Natural killer cell (primary cell): Measurements from ENCODE around the gene SERTAD2. TPM values are rescaled to one million over a fixed set of nuclear protein-coding genes. Genes with fewer than 3 reads are reported as not detected.

Source experiments
- ATAC-seq, 3 donors: fragments of 150-1000 bp in 2 of 3; fragments of 200-7000 bp in 1 of 3; cut with Tn5 transposase; 1 replicate in 1 of 3; 2 replicates in 2 of 3; pipeline ENCODE4 v1.10.0; 2021; ENCODE audit warnings: mild to moderate bottlenecking in 2 of 3, moderate library complexity in 2 of 3
- DNase-seq, 2 donors: peaks; one replicate each; pipeline versions ENCODE4 v3.0.0 to v3.0.0-alpha.2; 2013 to 2021; ENCODE audit warnings: mixed read lengths in 1 of 2
- H3K27ac ChIP-seq: one replicate; pipeline ENCODE4 v1.5.1; 2013; ENCODE audit warnings: mild to moderate bottlenecking, low read length
- H3K27me3 ChIP-seq: one replicate; pipeline ENCODE4 v1.6.1; 2013; ENCODE audit warnings: low read length; ENCODE audit not compliant: control insufficient read depth, insufficient read depth
- H3K36me3 ChIP-seq: one replicate; pipeline ENCODE4 v1.6.1; 2013; ENCODE audit warnings: low read length; ENCODE audit not compliant: control insufficient read depth, insufficient read depth
- H3K4me1 ChIP-seq: one replicate; pipeline ENCODE4 v1.6.1; 2013; ENCODE audit warnings: low read length; ENCODE audit not compliant: control insufficient read depth, insufficient read depth
- H3K4me3 ChIP-seq: one replicate; pipeline ENCODE4 v1.5.1; 2013; ENCODE audit warnings: low read length
- H3K9me3 ChIP-seq: one replicate; pipeline ENCODE4 v1.6.1; 2013; ENCODE audit warnings: low read length; ENCODE audit not compliant: control insufficient read depth, insufficient read depth
- H3K27ac Mint-ChIP-seq, 2 donors: one replicate each; pipeline ENCODE4 v1.8.0; 2022; ENCODE audit warnings: mild to moderate bottlenecking in 2 of 2, mixed read lengths in 2 of 2, moderate library complexity in 1 of 2
- H3K27me3 Mint-ChIP-seq, 2 donors: one replicate each; pipeline ENCODE4 v1.8.0; 2022; ENCODE audit warnings: low read depth in 2 of 2, mixed read lengths in 2 of 2
- H3K36me3 Mint-ChIP-seq: one replicate; pipeline ENCODE4 v1.8.0; 2022; ENCODE audit warnings: mixed read lengths
- H3K4me1 Mint-ChIP-seq, 2 donors: one replicate each; pipeline ENCODE4 v1.8.0; 2022; ENCODE audit warnings: mixed read lengths in 2 of 2
- H3K4me3 Mint-ChIP-seq: one replicate; pipeline ENCODE4 v1.8.0; 2022; ENCODE audit warnings: mild to moderate bottlenecking, moderate library complexity, mixed read lengths
- H3K9me3 Mint-ChIP-seq, 2 donors: one replicate each; pipeline ENCODE4 v1.8.0; 2022; ENCODE audit warnings: mixed read lengths in 2 of 2
- CTCF ChIP-seq: fragments of 200-600 bp; IDR thresholded peaks from one replicate; pipeline ENCODE4 v1.8.0; 2022; ENCODE audit warnings: antibody characterized with exemption
- WGBS: methylation state at CpG from one replicate; pipeline ENCODE4 v1.1.7; 2013; ENCODE audit warnings: missing lambda C conversion rate; ENCODE audit not compliant: insufficient coverage; 5-methylcytosine and 5-hydroxymethylcytosine counted together
- intact Hi-C: fragments of 100-400 bp; cut with micrococcal nuclease; formaldehyde crosslinking; loops from one replicate; pipeline ENCODE4 v1.14.2; 2022
- total RNA-seq, 4 donors: library from RNA; stranded (reverse); fragments of 120-200 nt in 1 of 4; gene quantifications; one replicate each; pipeline versions ENCODE4 v1.2.3 to v1.2.4, GENCODE V29; 2013 to 2022

The SERTAD2 gene
- total RNA-seq, 3 donors from 2014 or later (not counting 1 experiment from before 2014, with no cell fraction given), result 45.6 to 71.2 (median 55.8) TPM

- H3K4me1 ChIP-seq, result no peaks in the 10 kb centered on the region
- WGBS, result 94% methylated on average over 7 of the region's 8 CpGs
- TF ChIP-seq CTCF, result no peak
- DNase-seq (no peak), ATAC-seq (no peak)
- no peak overlapping the region for H3K4me3 ChIP-seq
- Mint-ChIP-seq H3K4me1 (peaks cover 2 to 3% of the 10 kb centered on the region in 2 donors), H3K4me3 (no peak overlapping the region), H3K27ac (no peak overlapping the region), H3K9me3 (no peaks in the 10 kb centered on the region), H3K27me3 (peaks cover 0 to 3% of the 10 kb centered on the region in 2 donors), H3K36me3 (no peaks in the 10 kb centered on the region)
- no peaks in the 10 kb centered on the region for H3K9me3 ChIP-seq
- no peak overlapping the region for H3K27ac ChIP-seq
- intact Hi-C loops, result no loop called here
- no peaks in the 10 kb centered on the region for H3K27me3 ChIP-seq
- H3K36me3 ChIP-seq, result no peaks in the 10 kb centered on the region
These were observed 52.5 kb downstream of the SERTAD2 start for GRCh38 chr2:64601034-64601754.

- Histone ChIP-seq H3K36me3 (no peaks in the 10 kb centered on the region), H3K4me3 (no peak overlapping the region), H3K9me3 (no peaks in the 10 kb centered on the region), H3K27ac (no peak overlapping the region), H3K4me1 (no peaks in the 10 kb centered on the region), H3K27me3 (no peaks in the 10 kb centered on the region)
- Mint-ChIP-seq H3K36me3 (no peaks in the 10 kb centered on the region), H3K9me3 (no peaks in the 10 kb centered on the region), H3K4me1 (no peaks in the 10 kb centered on the region), H3K4me3 (no peak overlapping the region), H3K27me3 (peaks cover 0 to 3% of the 10 kb centered on the region in 2 donors), H3K27ac (no peak overlapping the region)
- intact Hi-C loops, result no loop called here
- no peak for TF ChIP-seq CTCF
- DNase-seq (no peak), ATAC-seq (no peak)
- 60% methylated on average over 3 of the region's 3 CpGs for WGBS
These were observed 54.2 kb downstream of the SERTAD2 start for GRCh38 chr2:64599469-64599868.

- Histone ChIP-seq H3K27me3 (no peaks in the 10 kb centered on the region), H3K9me3 (no peaks in the 10 kb centered on the region), H3K4me3 (no peak overlapping the region), H3K27ac (no peak overlapping the region), H3K4me1 (no peaks in the 10 kb centered on the region), H3K36me3 (peaks cover 5% of the 10 kb centered on the region)
- H3K9me3 Mint-ChIP-seq, result no peaks in the 10 kb centered on the region
- intact Hi-C loops, result no loop called here
- H3K4me3 Mint-ChIP-seq, result no peak overlapping the region
- no peaks in the 10 kb centered on the region for H3K4me1 Mint-ChIP-seq
- peaks cover under 1% of the 10 kb centered on the region for H3K36me3 Mint-ChIP-seq
- no peak for ATAC-seq
- no peak for DNase-seq
- H3K27me3 Mint-ChIP-seq, result peaks cover 0 to 3% of the 10 kb centered on the region in 2 donors
- WGBS, result 99% methylated on average over 4 of the region's 6 CpGs
- H3K27ac Mint-ChIP-seq, result no peak overlapping the region
- no peak for TF ChIP-seq CTCF
These were observed 55.5 kb downstream of the SERTAD2 start for GRCh38 chr2:64598226-64598625.
